CD4-positive, CD25-positive, alpha-beta regulatory T cell (primary cell): ENCODE measurements around the gene MYO19. TPM values are rescaled to one million over a fixed set of nuclear protein-coding genes. Genes with fewer than 3 reads are reported as not detected.
A peak's percentile ranks its signal among the peaks of the same experiment; 100 is the strongest.

Experiments used
- ATAC-seq, 2 donors: fragments of 150-1000 bp; cut with Tn5 transposase; one replicate each; pipeline ENCODE4 v1.10.0; 2021; ENCODE audit warnings: low read depth in 2 of 2, moderate number of reproducible peaks in 2 of 2, moderate library complexity in 1 of 2
- DNase-seq, 3 donors: peaks; one replicate each; pipeline versions ENCODE4 v3.0.0 to v3.0.0-alpha.2; 2012 to 2022; ENCODE audit warnings: mixed read lengths in 1 of 3
- H3K27ac ChIP-seq: one replicate; pipeline ENCODE4 v1.7.0; 2013; ENCODE audit warnings: mild to moderate bottlenecking, low read length; ENCODE audit not compliant: insufficient read depth, poor library complexity, severe bottlenecking
- H3K27me3 ChIP-seq: one replicate; pipeline ENCODE4 v1.7.0; 2013; ENCODE audit warnings: low read length; ENCODE audit not compliant: control insufficient read depth, insufficient read depth
- H3K36me3 ChIP-seq: one replicate; pipeline ENCODE4 v1.7.0; 2013; ENCODE audit warnings: mild to moderate bottlenecking, low read length, moderate library complexity; ENCODE audit not compliant: control insufficient read depth, insufficient read depth
- H3K4me1 ChIP-seq: 2 replicates; pipeline ENCODE4 v1.7.0; 2013; ENCODE audit warnings: mild to moderate bottlenecking, low read length; ENCODE audit not compliant: insufficient read depth, control insufficient read depth, poor library complexity, severe bottlenecking
- H3K4me3 ChIP-seq: one replicate; pipeline ENCODE4 v1.7.0; 2013; ENCODE audit warnings: low read depth, mild to moderate bottlenecking, low read length, moderate library complexity
- H3K9me3 ChIP-seq, 2 experiments: 1 replicate in 1 of 2; 2 replicates in 1 of 2; pipeline ENCODE4 v1.7.0; 2013; ENCODE audit warnings: low read length in 2 of 2, mild to moderate bottlenecking in 1 of 2, moderate library complexity in 1 of 2; ENCODE audit not compliant: control insufficient read depth in 2 of 2
- H3K27ac Mint-ChIP-seq, 3 donors: one replicate each; pipeline ENCODE4 v1.8.0; 2020 to 2022; ENCODE audit warnings: mild to moderate bottlenecking in 3 of 3, mixed read lengths in 3 of 3, moderate library complexity in 2 of 3
- H3K27me3 Mint-ChIP-seq: one replicate; pipeline ENCODE4 v1.8.0; 2022; ENCODE audit warnings: mild to moderate bottlenecking, mixed read lengths
- H3K36me3 Mint-ChIP-seq: one replicate; pipeline ENCODE4 v1.8.0; 2020; ENCODE audit warnings: mixed read lengths
- H3K4me1 Mint-ChIP-seq, 4 donors: one replicate each; pipeline ENCODE4 v1.8.0; 2020 to 2022; ENCODE audit warnings: mixed read lengths in 4 of 4, mild to moderate bottlenecking in 1 of 4
- H3K4me3 Mint-ChIP-seq, 4 donors: one replicate each; pipeline ENCODE4 v1.8.0; 2020 to 2022; ENCODE audit warnings: mild to moderate bottlenecking in 4 of 4, mixed read lengths in 4 of 4, moderate library complexity in 3 of 4
- H3K9me3 Mint-ChIP-seq, 7 donors: one replicate each; pipeline ENCODE4 v1.8.0; 2020 to 2022; ENCODE audit warnings: mixed read lengths in 7 of 7, mild to moderate bottlenecking in 3 of 7, moderate library complexity in 2 of 7
- polyA plus RNA-seq, 4 donors: library from polyadenylated mRNA; unstranded; fragments of 300-500 nt; fragmentation: Illumina TruSeq; gene quantifications; one replicate each; pipeline ENCODE4 v1.2.3, GENCODE V29; 2021
- total RNA-seq: library from RNA; stranded (reverse); gene quantifications from one replicate; pipeline ENCODE4 v1.2.3, GENCODE V29; 2022

Gene MYO19
- total and polyA plus RNA-seq, 5 donors from 2014 or later = 4.8 to 86.1 (median 6.0) TPM

GRCh38 chr17:36496018-36496789, 38.5 kb downstream of the MYO19 start:
- peak overlapping the region in 2 of 3 donors; percentile 64 to 69 for H3K27ac Mint-ChIP-seq

GRCh38 chr17:36495076-36495578, 39.5 kb downstream of the MYO19 start:
- ATAC-seq (no peak), DNase-seq (no peak)
- no peaks in the 10 kb centered on the region for H3K9me3 Mint-ChIP-seq
- Histone ChIP-seq H3K4me1 (peaks cover 4% of the 10 kb centered on the region), H3K27ac (no peak overlapping the region), H3K36me3 (peaks cover 76% of the 10 kb centered on the region), H3K4me3 (no peak overlapping the region), H3K27me3 (no peaks in the 10 kb centered on the region), H3K9me3 (no peaks in the 10 kb centered on the region)
- H3K4me1 Mint-ChIP-seq = peaks cover 3 to 23% (median 15%) of the 10 kb centered on the region in 4 donors
- no peak overlapping the region for H3K4me3 Mint-ChIP-seq
- H3K27ac Mint-ChIP-seq = no peak overlapping the region
- no peaks in the 10 kb centered on the region for H3K27me3 Mint-ChIP-seq
- peaks cover 29% of the 10 kb centered on the region for H3K36me3 Mint-ChIP-seq

More at GRCh38 chr17:36496018-36496789, 38.5 kb downstream of the MYO19 start:
- peaks cover 0 to 16% (median 10%) of the 10 kb centered on the region in 4 donors for H3K4me1 Mint-ChIP-seq
- H3K36me3 Mint-ChIP-seq = peaks cover 26% of the 10 kb centered on the region
- Histone ChIP-seq H3K27ac (no peak overlapping the region), H3K27me3 (no peaks in the 10 kb centered on the region), H3K4me1 (no peaks in the 10 kb centered on the region), H3K9me3 (no peaks in the 10 kb centered on the region), H3K4me3 (no peak overlapping the region), H3K36me3 (peaks cover 78% of the 10 kb centered on the region)
- H3K27me3 Mint-ChIP-seq = no peaks in the 10 kb centered on the region
- H3K9me3 Mint-ChIP-seq = no peaks in the 10 kb centered on the region
- no peak overlapping the region for H3K4me3 Mint-ChIP-seq
- DNase-seq (no peak), ATAC-seq (no peak)

- no peak overlapping the region for H3K4me3 Mint-ChIP-seq
- H3K9me3 Mint-ChIP-seq = no peaks in the 10 kb centered on the region
- H3K4me1 Mint-ChIP-seq = peaks cover 7 to 26% (median 20%) of the 10 kb centered on the region in 4 donors
- no peak overlapping the region for H3K27ac ChIP-seq
- H3K27ac Mint-ChIP-seq = no peak overlapping the region
- H3K4me3 ChIP-seq = no peak overlapping the region
- H3K36me3 ChIP-seq = peaks cover 76% of the 10 kb centered on the region
- ATAC-seq (no peak), DNase-seq (no peak)
- no peaks in the 10 kb centered on the region for H3K27me3 ChIP-seq
- H3K27me3 Mint-ChIP-seq = no peaks in the 10 kb centered on the region
- H3K9me3 ChIP-seq = no peaks in the 10 kb centered on the region
- peaks cover 8% of the 10 kb centered on the region for H3K4me1 ChIP-seq
- peaks cover 33% of the 10 kb centered on the region for H3K36me3 Mint-ChIP-seq
These were observed 40.0 kb downstream of the MYO19 start for GRCh38 chr17:36494674-36495073.

- Histone ChIP-seq H3K9me3 (no peaks in the 10 kb centered on the region), H3K4me3 (no peak overlapping the region), H3K27ac (no peak overlapping the region), H3K27me3 (no peaks in the 10 kb centered on the region), H3K36me3 (peaks cover 75% of the 10 kb centered on the region), H3K4me1 (peaks cover 15% of the 10 kb centered on the region)
- peak overlapping the region in 1 of 3 donors; percentile 11 for H3K27ac Mint-ChIP-seq
- no peak for ATAC-seq
- no peak overlapping the region for H3K4me3 Mint-ChIP-seq
- DNase-seq = no peak
- H3K36me3 Mint-ChIP-seq = peaks cover 36% of the 10 kb centered on the region
- peaks cover 12 to 32% (median 26%) of the 10 kb centered on the region in 4 donors for H3K4me1 Mint-ChIP-seq
- no peaks in the 10 kb centered on the region for H3K27me3 Mint-ChIP-seq
- H3K9me3 Mint-ChIP-seq = no peaks in the 10 kb centered on the region
These were observed 40.7 kb downstream of the MYO19 start for GRCh38 chr17:36493956-36494355.

- peak within 1 kb of the TSS; percentile 97 for H3K4me3 ChIP-seq
- ATAC-seq = peak; percentile 95 to 99
These were observed 48.2 kb downstream of the MYO19 start, which contains the start of gene ZNHIT3 for GRCh38 chr17:36486204-36487194. Gene ZNHIT3, plus strand, starts transcription at chr17:36486681. Its CDS starts 19 bp downstream, at chr17:36486700.

GRCh38 chr17:36485805-36486203, 48.9 kb downstream of the MYO19 start:
- Histone ChIP-seq H3K4me3 (peak overlapping the region; percentile 89), H3K27ac (no peak overlapping the region), H3K27me3 (peaks cover 7% of the 10 kb centered on the region), H3K4me1 (peaks cover 54% of the 10 kb centered on the region), H3K9me3 (no peaks in the 10 kb centered on the region), H3K36me3 (peaks cover 6% of the 10 kb centered on the region)
- Mint-ChIP-seq H3K27ac (peak overlapping the region; percentile 97 to 100 (median 100)), H3K9me3 (peaks cover 0 to 3% (median 0%) of the 10 kb centered on the region in 7 donors), H3K4me3 (peak overlapping the region; percentile 95 to 100 (median 99)), H3K4me1 (peaks cover 25 to 67% (median 32%) of the 10 kb centered on the region in 4 donors), H3K27me3 (peaks cover 15% of the 10 kb centered on the region), H3K36me3 (peaks cover 12% of the 10 kb centered on the region)
- no peak for ATAC-seq
- DNase-seq = no peak

More at GRCh38 chr17:36486204-36487194, 48.2 kb downstream of the MYO19 start, which contains the start of gene ZNHIT3:
- H3K4me3 Mint-ChIP-seq = peak within 1 kb of the TSS; percentile 95 to 100 (median 99)
- Histone ChIP-seq H3K27me3 (peaks cover 7% of the 10 kb centered on the region), H3K36me3 (peaks cover 9% of the 10 kb centered on the region), H3K4me1 (peaks cover 54% of the 10 kb centered on the region), H3K9me3 (no peaks in the 10 kb centered on the region), H3K27ac (peak within 1 kb of the TSS; percentile 80)
- peak; percentile 85 to 96 (median 91) for DNase-seq
- H3K27ac Mint-ChIP-seq = peak within 1 kb of the TSS; percentile 97 to 100 (median 100)
- peaks cover 9% of the 10 kb centered on the region for H3K27me3 Mint-ChIP-seq
- peaks cover 0 to 3% (median 0%) of the 10 kb centered on the region in 7 donors for H3K9me3 Mint-ChIP-seq
- H3K36me3 Mint-ChIP-seq = peaks cover 16% of the 10 kb centered on the region
- H3K4me1 Mint-ChIP-seq = peaks cover 25 to 73% (median 34%) of the 10 kb centered on the region in 4 donors

GRCh38 chr17:36485027-36485426, 49.6 kb downstream of the MYO19 start:
- Histone ChIP-seq H3K27me3 (peaks cover 7% of the 10 kb centered on the region), H3K4me3 (no peak overlapping the region), H3K36me3 (peaks cover 6% of the 10 kb centered on the region), H3K4me1 (peaks cover 50% of the 10 kb centered on the region), H3K9me3 (no peaks in the 10 kb centered on the region), H3K27ac (no peak overlapping the region)
- H3K27me3 Mint-ChIP-seq = peaks cover 23% of the 10 kb centered on the region
- H3K27ac Mint-ChIP-seq = peak overlapping the region in 1 of 3 donors; percentile 43
- no peak for DNase-seq
- H3K36me3 Mint-ChIP-seq = peaks cover 9% of the 10 kb centered on the region
- no peak for ATAC-seq
- peak overlapping the region in 3 of 4 donors; percentile 99 to 100 (median 99) for H3K4me3 Mint-ChIP-seq
- H3K4me1 Mint-ChIP-seq = peaks cover 21 to 62% (median 28%) of the 10 kb centered on the region in 4 donors
- H3K9me3 Mint-ChIP-seq = peaks cover 0 to 3% (median 0%) of the 10 kb centered on the region in 7 donors
